AG10803 (cell line): Measurements from ENCODE around the gene GNAO1.

Experiments used
- DNase-seq: peaks from one replicate; pipeline ENCODE4 v3.0.0; 2010; ENCODE audit warnings: low read depth
- H3K4me3 ChIP-seq: 2 replicates; pipeline ENCODE4 v1.5.1; 2011; ENCODE audit warnings: mild to moderate bottlenecking, low read length, control low read depth
- TF ChIP-seq, protein P1 (sequence below): conservative IDR thresholded peaks from 2 replicates; pipeline ENCODE4 v1.5.1; 2011; ENCODE audit warnings: mild to moderate bottlenecking, low read length, control low read depth, inconsistent platforms

The GNAO1 gene

GRCh38 chr16:56400458-56400857, 209.2 kb downstream of the GNAO1 start:
- TF ChIP-seq, protein P1, sequence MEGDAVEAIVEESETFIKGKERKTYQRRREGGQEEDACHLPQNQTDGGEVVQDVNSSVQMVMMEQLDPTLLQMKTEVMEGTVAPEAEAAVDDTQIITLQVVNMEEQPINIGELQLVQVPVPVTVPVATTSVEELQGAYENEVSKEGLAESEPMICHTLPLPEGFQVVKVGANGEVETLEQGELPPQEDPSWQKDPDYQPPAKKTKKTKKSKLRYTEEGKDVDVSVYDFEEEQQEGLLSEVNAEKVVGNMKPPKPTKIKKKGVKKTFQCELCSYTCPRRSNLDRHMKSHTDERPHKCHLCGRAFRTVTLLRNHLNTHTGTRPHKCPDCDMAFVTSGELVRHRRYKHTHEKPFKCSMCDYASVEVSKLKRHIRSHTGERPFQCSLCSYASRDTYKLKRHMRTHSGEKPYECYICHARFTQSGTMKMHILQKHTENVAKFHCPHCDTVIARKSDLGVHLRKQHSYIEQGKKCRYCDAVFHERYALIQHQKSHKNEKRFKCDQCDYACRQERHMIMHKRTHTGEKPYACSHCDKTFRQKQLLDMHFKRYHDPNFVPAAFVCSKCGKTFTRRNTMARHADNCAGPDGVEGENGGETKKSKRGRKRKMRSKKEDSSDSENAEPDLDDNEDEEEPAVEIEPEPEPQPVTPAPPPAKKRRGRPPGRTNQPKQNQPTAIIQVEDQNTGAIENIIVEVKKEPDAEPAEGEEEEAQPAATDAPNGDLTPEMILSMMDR, result no peak
- H3K4me3 ChIP-seq, result no peak overlapping the region
- DNase-seq, result no peak

DNA sequence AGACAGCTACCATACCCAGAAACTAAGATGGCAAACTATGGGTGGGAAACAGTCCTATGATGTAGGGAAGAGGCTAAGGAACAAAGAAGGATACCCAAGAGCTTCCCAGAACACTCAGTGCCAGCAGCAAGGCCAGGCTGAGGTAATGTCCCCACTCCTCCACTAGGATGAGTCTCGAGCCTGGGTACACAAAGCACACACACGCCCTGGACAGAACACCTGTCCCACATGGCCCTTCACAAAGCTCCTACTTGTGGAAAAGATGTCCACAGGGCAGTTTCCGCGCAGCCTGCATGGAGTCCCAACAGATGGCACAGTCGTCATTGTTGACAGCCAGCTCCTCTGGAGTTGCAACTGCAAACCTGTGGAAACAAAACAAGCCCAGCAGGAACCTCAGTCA, 210.2 kb downstream of the GNAO1 start:
- no peak for DNase-seq
- no peak overlapping the region for H3K4me3 ChIP-seq
- TF ChIP-seq, protein P1, result peak; percentile 23

DNA sequence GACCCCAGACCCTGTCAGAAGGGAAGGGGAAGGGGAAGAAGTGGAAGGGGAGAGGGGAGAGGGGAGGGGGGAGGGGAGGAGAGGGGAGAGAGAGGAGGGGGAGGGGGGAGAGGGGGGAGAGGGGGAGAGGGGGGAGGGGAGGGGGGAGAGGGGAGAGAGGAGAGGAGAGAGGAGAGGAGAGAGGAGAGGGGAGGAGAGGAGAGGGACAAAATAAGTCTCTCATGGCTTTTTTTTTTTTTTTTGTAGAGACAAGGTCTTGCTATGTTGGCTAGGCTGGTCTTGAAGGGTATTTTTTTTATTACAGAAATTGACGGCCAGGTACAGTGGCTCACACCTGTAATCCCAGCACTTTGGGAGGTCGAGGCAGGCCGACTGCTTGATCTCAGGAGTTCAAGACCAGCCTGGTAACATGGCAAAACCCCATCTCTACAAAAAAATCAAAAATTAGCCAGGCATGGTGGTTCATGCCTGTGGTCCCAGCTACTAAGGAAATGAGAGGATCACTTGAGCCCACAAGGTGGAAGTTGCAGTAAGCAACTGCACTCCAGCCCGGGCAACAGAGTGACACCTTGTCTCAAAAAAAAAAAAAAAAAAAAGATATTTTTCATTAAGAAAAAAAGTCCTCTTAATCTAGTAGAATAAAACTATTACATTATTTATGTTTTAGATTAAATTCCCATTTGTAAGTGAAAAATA, 214.8 kb downstream of the GNAO1 start:
- no peak overlapping the region for H3K4me3 ChIP-seq
- DNase-seq, result no peak
- TF ChIP-seq, protein P1, result no peak
